Breast epithelium (tissue), 3 donors: ENCODE data around the gene PHACTR1.

ENCODE experiments used
- CTCF ChIP-seq, 3 donors: fragments of 450-650 bp; IDR thresholded peaks; one replicate each; pipeline ENCODE4 v1.5.1; 2016 to 2017; ENCODE audit warnings: antibody characterized with exemption in 3 of 3, mild to moderate bottlenecking in 3 of 3, moderate library complexity in 3 of 3
- POLR2A ChIP-seq: fragments of 450-650 bp; IDR thresholded peaks from one replicate; pipeline ENCODE4 v1.6.1; 2016; ENCODE audit warnings: antibody characterized with exemption, mild to moderate bottlenecking, moderate library complexity
- POLR2AphosphoS5 ChIP-seq, 3 donors: sonication (generic); formaldehyde crosslinking; IDR thresholded peaks; one replicate each; pipeline ENCODE4 v1.6.1; 2017; ENCODE audit warnings: antibody characterized with exemption in 3 of 3

- no peak for TF ChIP-seq POLR2A
- TF ChIP-seq CTCF (IDR thresholded peaks at IDR 0.05): no peak
- no peak for TF ChIP-seq POLR2AphosphoS5 (IDR thresholded peaks at IDR 0.05)
Measured at GRCh38 chr6:13072686-13073347, 356.2 kb downstream of the PHACTR1 start.
